ENCODE measurements around the gene BCL2L14.

BCL2L14 gene

GRCh38 chr12:12056951-12057350 lies 13.8 kb upstream of the BCL2L14 start:
- no peak for DNase-seq

GRCh38 chr12:12064596-12064995 lies 6.1 kb upstream of the BCL2L14 start:
- no peak for DNase-seq

DNA sequence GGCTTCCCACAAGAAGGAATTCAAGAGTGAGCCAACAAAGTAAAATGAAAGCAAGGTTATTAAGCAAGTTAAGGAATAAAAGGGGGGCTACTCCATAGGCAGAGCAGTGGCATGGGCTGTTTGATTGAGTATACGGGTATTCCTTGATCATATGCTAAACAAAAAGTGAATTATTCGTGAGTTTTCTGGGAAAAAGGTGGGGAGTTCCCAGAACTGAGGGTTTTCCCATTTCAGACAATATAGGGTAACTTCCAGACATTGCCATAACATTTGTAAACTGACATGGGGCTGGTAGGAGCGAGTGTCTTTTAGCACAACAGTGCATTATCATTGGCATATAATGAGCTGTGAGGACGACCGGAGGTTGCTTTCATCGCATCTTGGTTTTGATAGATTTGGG lies 2.0 kb upstream of the BCL2L14 start:
- no peak for DNase-seq

- no peak for DNase-seq
Measured at GRCh38 chr12:12069821-12070548, 754 bp upstream of the BCL2L14 start.

GRCh38 chr12:12072064-12072760 lies 1.5 kb downstream of the BCL2L14 start:
- no peak for DNase-seq

- DNase-seq: no peak
Measured at GRCh38 chr12:12079291-12079690, 8.6 kb downstream of the BCL2L14 start.

DNA sequence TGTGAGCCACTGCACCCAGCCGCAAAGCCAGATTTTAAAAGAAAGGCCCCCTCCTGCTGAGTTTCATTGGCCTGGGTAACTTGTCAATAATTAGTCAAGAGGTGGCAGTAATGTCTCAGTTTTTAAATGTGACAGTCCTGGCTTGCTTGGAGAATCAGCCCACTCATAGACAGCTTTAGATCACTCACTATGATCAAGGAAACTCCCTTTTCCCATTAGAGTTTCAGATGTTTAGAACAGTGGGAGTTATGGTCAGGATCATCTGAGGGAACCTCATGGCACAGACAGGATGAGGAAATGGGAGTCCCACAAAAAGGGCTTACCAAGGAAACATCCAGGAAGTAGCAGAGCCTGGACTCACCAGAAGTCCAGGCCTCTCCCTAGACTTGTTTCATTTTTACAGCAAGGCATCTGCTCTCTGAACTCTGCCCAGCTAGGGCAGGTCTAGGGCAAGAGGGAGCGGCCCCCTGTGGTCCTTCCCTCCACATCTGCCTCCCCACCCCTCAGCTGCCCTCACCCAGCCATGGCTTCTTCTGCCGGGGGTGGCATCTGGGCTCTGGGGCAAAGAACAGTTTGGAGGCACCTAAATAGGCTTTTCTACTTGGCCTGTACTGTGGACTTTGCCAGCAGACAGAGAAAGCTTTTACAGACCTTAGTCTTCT lies 11.2 kb downstream of the BCL2L14 start:
- DNase-seq: peak; percentile 31

- no peak for DNase-seq
Measured at GRCh38 chr12:12083688-12084087, 12.9 kb downstream of the BCL2L14 start.

GRCh38 chr12:12086362-12086761 lies 15.6 kb downstream of the BCL2L14 start:
- DNase-seq: no peak

GRCh38 chr12:12086973-12087692 lies 16.4 kb downstream of the BCL2L14 start:
- no peak for DNase-seq

- no peak for DNase-seq
Measured at GRCh38 chr12:12087693-12088034, 16.9 kb downstream of the BCL2L14 start.

- DNase-seq: no peak
Measured at GRCh38 chr12:12088147-12088546, 17.4 kb downstream of the BCL2L14 start.

GRCh38 chr12:12088761-12089160 lies 18.0 kb downstream of the BCL2L14 start:
- no peak for DNase-seq

GRCh38 chr12:12091071-12091470 lies 20.3 kb downstream of the BCL2L14 start:
- no peak for DNase-seq

DNA sequence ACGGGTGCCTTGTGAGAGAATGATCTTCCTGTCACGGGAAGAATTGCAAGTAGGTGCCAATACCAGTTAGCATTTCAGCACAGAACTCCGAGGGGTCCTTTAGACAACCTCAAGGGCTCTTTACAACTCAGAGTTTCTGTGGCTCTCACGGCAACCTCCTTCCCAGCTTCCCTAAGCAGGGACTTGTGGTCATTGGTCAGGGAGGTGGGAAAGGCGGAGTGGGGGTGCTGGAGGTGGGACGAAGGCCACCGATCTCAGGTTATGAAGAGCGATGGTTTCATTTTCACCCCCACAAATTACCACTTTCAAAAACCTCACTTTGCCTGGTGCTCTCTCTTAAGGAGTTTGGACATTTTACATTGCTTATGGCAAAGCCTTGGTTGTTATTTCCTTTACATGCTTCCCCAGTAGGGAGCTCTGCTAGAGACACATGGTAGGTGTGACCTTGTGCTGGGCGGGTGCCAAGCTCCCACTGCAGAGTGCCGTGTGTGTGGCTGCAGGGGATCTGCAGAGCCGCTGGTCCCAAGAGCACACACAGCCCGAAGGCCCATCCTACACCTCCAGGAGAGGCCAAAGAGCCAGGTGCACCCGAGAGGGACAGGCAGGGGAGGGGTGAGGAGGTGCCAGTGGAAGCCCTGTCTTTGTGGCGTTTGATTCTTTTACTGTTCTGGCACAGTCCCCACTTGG lies 21.4 kb downstream of the BCL2L14 start:
- DNase-seq: peak; percentile 53

DNA sequence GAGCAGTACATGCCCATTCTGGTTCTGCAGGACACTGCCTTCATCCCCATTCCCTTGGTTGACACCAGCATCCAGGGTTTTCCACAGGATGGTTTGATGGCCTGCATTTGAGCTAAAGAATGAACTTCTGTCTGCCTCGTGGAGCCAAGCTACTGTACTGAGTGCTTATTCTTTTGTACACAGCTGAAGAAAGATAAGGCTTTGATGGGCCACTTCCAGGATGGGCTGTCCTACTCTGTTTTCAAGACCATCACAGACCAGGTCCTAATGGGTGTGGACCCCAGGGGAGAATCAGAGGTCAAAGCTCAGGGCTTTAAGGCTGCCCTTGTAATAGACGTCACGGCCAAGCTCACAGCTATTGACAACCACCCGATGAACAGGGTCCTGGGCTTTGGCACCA lies 23.7 kb downstream of the BCL2L14 start:
- DNase-seq: no peak

GRCh38 chr12:12095021-12095420 lies 24.3 kb downstream of the BCL2L14 start:
- DNase-seq: no peak

GRCh38 chr12:12097891-12098690 lies 27.4 kb downstream of the BCL2L14 start:
- DNase-seq: no peak

- DNase-seq: no peak
Measured at GRCh38 chr12:12098691-12099015, 27.9 kb downstream of the BCL2L14 start.

GRCh38 chr12:12099102-12099501 lies 28.4 kb downstream of the BCL2L14 start:
- DNase-seq: no peak

DNA sequence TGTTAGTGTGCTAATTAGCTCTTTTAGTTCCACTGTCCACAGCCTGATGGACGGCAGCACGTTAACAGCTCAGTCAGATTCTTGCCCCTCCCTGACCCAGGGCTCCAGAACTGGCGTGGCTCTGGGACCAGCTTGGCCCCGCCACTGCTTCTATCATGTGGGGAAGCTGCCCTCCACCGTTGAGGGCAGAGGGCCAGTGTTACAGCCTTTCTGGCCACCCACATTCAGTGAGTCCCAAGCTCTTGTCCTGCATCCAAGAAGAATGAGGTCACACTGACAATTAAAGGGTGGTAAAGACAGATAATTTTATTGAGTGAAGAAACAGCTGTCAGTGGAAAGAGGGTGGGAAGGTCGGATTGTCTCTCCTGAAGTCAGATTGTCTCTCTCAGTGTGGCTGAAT lies 36.9 kb downstream of the BCL2L14 start:
- DNase-seq: no peak

DNA sequence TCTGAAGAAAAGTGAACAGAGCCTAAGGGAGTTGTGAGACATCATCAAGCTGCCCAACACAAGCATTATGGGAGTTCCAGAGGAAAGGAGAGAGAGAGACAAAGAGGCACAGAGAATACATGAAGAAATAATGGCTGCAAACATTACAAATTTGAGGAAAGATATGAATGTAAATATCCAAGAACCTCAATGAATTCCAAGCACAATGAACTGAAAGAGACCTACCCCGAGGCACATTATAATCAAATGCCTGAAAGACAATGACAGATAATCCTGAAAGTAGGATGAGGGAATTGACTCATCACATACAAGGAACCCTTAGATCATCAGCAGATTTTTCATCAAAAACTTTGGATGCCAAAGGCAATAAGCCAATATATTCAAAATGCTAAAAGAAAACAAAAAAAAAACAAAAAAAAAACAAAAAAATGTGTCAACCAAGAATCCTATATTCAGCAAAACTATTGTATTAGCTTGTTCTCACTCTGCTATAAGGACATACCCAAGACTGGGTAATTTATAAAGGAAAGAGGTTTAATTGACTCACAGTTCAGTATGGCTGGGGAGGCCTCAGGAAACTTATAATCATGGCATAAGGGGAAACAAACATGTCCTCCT lies 37.8 kb downstream of the BCL2L14 start:
- DNase-seq: no peak
